K562 (cell line): ENCODE results near the gene SEPTIN8. TPM values are rescaled to one million over a fixed set of nuclear protein-coding genes. Genes with fewer than 3 reads are reported as not detected.

Experiments used
- ATAC-seq: fragments of 200-7000 bp; cut with Tn5 transposase; 3 replicates; pipeline ENCODE4 v1.9.1; 2020; ENCODE audit warnings: moderate library complexity
- BruUV-seq: library from RNA; stranded (reverse); fragments of 400-500 nt; replicated peaks from 2 replicates; lab custom pipeline; 2021; lab: Mats Ljungman, UMichigan
- CTCF ChIA-PET: fragments of 300-600 bp; formaldehyde crosslinking; extraction: SDS; loops from one replicate; lab custom pipeline; 2021; ENCODE audit warnings: low intra/inter-chr PET ratio; lab: Yijun Ruan, JAX
- POLR2A ChIA-PET: fragments of 300-600, 350-650 bp; sonication (Branson Sonifier 250); formaldehyde crosslinking; extraction: SDS; loops from one replicate; lab custom pipeline; 2021; ENCODE audit warnings: antibody characterized with exemption, inconsistent platforms; lab: Yijun Ruan, JAX
- DNase-seq, 4 experiments: peaks; one replicate each; pipeline versions ENCODE4 v3.0.0 to v3.0.0-alpha.2; 2011 to 2018; ENCODE audit warnings: low spot score in 3 of 4, mixed read lengths in 3 of 4; ENCODE audit errors: extremely low read depth in 1 of 4
- FAIRE-seq: peaks from 2 replicates; lab custom pipeline; 2011; peaks lifted over from hg19 to GRCh38; lab: Jason Lieb, UNC
- H2AFZ ChIP-seq: 2 replicates; pipeline ENCODE4 v1.6.0; 2011; ENCODE audit warnings: low read depth, low read length, control low read depth, inconsistent platforms
- H3K27ac ChIP-seq: fragments of 200-600 bp; 3 replicates; pipeline ENCODE4 v1.8.0; 2011; ENCODE audit warnings: low read depth, mild to moderate bottlenecking, control low read depth, inconsistent platforms, low read length, moderate library complexity, mixed read lengths; ENCODE audit errors: extremely low read depth
- H3K27me3 ChIP-seq, 2 experiments: fragments of 300-600 bp in 1 of 2; 2 replicates in 1 of 2; 3 replicates in 1 of 2; pipeline versions ENCODE4 v1.6.0 to v1.8.0; 2011; ENCODE audit warnings: inconsistent platforms in 2 of 2, low read length in 2 of 2, mild to moderate bottlenecking in 1 of 2, mixed read lengths in 1 of 2, moderate library complexity in 1 of 2; ENCODE audit not compliant: control insufficient read depth in 2 of 2, insufficient read depth in 2 of 2
- H3K36me3 ChIP-seq: fragments of 300-600 bp; 3 replicates; pipeline ENCODE4 v1.8.0; 2011; ENCODE audit warnings: mild to moderate bottlenecking, low read length, inconsistent platforms; ENCODE audit not compliant: control insufficient read depth, insufficient read depth
- H3K4me1 ChIP-seq, 2 experiments: fragments of 200-600 bp in 1 of 2; replicated peaks in 1 of 2; 2 replicates in 1 of 2; 3 replicates in 1 of 2; pipeline versions ENCODE4 v1.5.1 to v1.8.0; 2011; ENCODE audit warnings: inconsistent platforms in 2 of 2, low read length in 2 of 2, mild to moderate bottlenecking in 1 of 2, mixed read lengths in 1 of 2, moderate library complexity in 1 of 2; ENCODE audit not compliant: control insufficient read depth in 2 of 2, insufficient read depth in 2 of 2
- H3K4me2 ChIP-seq: 2 replicates; pipeline ENCODE4 v1.6.1; 2011; ENCODE audit warnings: low read length, control low read depth, inconsistent platforms, mixed read lengths; ENCODE audit not compliant: insufficient read depth
- H3K4me3 ChIP-seq: fragments of 200-600 bp; sonication (generic), shearing (Covaris generic); 2 replicates; pipeline ENCODE4 v1.5.1; 2016; ENCODE audit warnings: control low read depth, inconsistent platforms
- H3K79me2 ChIP-seq: fragments of 200-600 bp; 3 replicates; pipeline ENCODE4 v1.8.0; 2011; ENCODE audit warnings: low read length, inconsistent platforms; ENCODE audit not compliant: control insufficient read depth, insufficient read depth
- H3K9ac ChIP-seq, 2 experiments: 2 replicates each; pipeline versions ENCODE4 v1.6.0 to v1.6.1; 2011; ENCODE audit warnings: low read depth in 2 of 2, low read length in 2 of 2, control low read depth in 1 of 2, inconsistent platforms in 1 of 2, mild to moderate bottlenecking in 1 of 2, mixed read lengths in 1 of 2; ENCODE audit not compliant: insufficient read depth in 1 of 2
- H3K9me1 ChIP-seq: one replicate; pipeline ENCODE4 v1.6.0; 2011; ENCODE audit warnings: inconsistent platforms, mild to moderate bottlenecking, low read length, moderate library complexity; ENCODE audit not compliant: control insufficient read depth, insufficient read depth
- H3K9me3 ChIP-seq: replicated peaks from 2 replicates; pipeline ENCODE4 v1.5.1; 2011; ENCODE audit warnings: low read depth, low read length, inconsistent platforms; ENCODE audit not compliant: control insufficient read depth, insufficient read depth
- H4K20me1 ChIP-seq: replicated peaks from 2 replicates; pipeline ENCODE4 v1.6.1; 2011; ENCODE audit warnings: low read length, inconsistent platforms, mixed read lengths; ENCODE audit not compliant: control insufficient read depth, insufficient read depth
- CEBPB ChIP-seq: fragments of 450-650 bp; IDR thresholded peaks from 2 replicates; pipeline ENCODE4 v1.6.1; 2016; ENCODE audit warnings: missing genetic modification characterization, missing compliant biosample characterization
- CREB3L1 ChIP-seq: fragments of 450-650 bp; IDR thresholded peaks from 2 replicates; pipeline ENCODE4 v1.6.1; 2014; ENCODE audit warnings: low read depth, mild to moderate bottlenecking, moderate library complexity, borderline replicate concordance
- NR2C1 ChIP-seq, 2 experiments: fragments of 450-650 bp; IDR thresholded peaks; 2 replicates each; pipeline ENCODE4 v1.6.1; 2017; ENCODE audit warnings: mild to moderate bottlenecking in 2 of 2, antibody characterized with exemption in 1 of 2, inconsistent platforms in 1 of 2, missing compliant biosample characterization in 1 of 2, missing genetic modification characterization in 1 of 2
- NR2C2 ChIP-seq, 2 experiments: fragments of 200-800 bp in 1 of 2; sonication (Bioruptor generic) in 1 of 2; sonication (generic) in 1 of 2; formaldehyde crosslinking in 1 of 2; IDR thresholded peaks; 2 replicates each; pipeline versions ENCODE4 v1.6.1 to v1.8.0; 2016 to 2022; ENCODE audit warnings: mild to moderate bottlenecking in 1 of 2, missing compliant biosample characterization in 1 of 2, missing genetic modification characterization in 1 of 2, missing genetic modification reagents in 1 of 2
- WGBS: fragments of 100-300 bp; shearing (Covaris generic); methylation state at CpG from one replicate; pipeline ENCODE4 v1.1.6; 2016; ENCODE audit warnings: low coverage, mixed read lengths; ENCODE audit not compliant: insufficient coverage; ENCODE audit errors: missing lambda C conversion rate; 5-methylcytosine and 5-hydroxymethylcytosine counted together
- in situ Hi-C: fragments of 300-500 bp; cut with MboI; formaldehyde crosslinking; loops from 4 replicates; pipeline ENCODE4 v1.15.0; 2018; ENCODE audit warnings: inconsistent platforms, mixed read lengths
- intact Hi-C: fragments of 100-400 bp; cut with micrococcal nuclease; formaldehyde crosslinking; loops from 2 replicates; pipeline ENCODE4 v1.14.2; 2022
- polyA plus RNA-seq, 8 experiments: library from polyadenylated mRNA; depleted of rRNA in 4 of 8; stranded (reverse) in 5 of 8; unstranded in 3 of 8; fragments of >200 nt; fragmentation: Nextera tagmentation in 2 of 8; fragmentation: Illumina TruSeq in 1 of 8; extraction: Ambion mirVana in 2 of 8; extraction: Trizol in 1 of 8; gene quantifications; 2 replicates each; pipeline versions ENCODE4 v1.2.1 to v1.2.3, GENCODE V29; 2011 to 2014; ENCODE audit warnings: inconsistent platforms in 1 of 8, missing spikeins in 1 of 8
- total RNA-seq, 7 experiments: library from RNA; depleted of rRNA in 6 of 7; stranded (reverse); fragments of >200 nt in 6 of 7; fragmentation: Illumina TruSeq in 2 of 7; extraction: Trizol in 2 of 7; gene quantifications; 2 replicates each; pipeline versions ENCODE4 v1.2.1 to v1.2.3, GENCODE V29; 2011 to 2021; ENCODE audit warnings: low replicate concordance in 1 of 7

Gene SEPTIN8
- total and polyA plus RNA-seq, 9 of the 15 experiments (the other 6 are each of a cell fraction or from before 2014, with no cell fraction given): 19.3 to 142 (median 101) TPM

- 92% methylated on average over 1 of the region's 1 CpG for WGBS
- in situ Hi-C loops (no loop called here), intact Hi-C loops (no loop called here)
- Histone ChIP-seq H2AFZ (no peak overlapping the region), H3K4me3 (no peak overlapping the region), H3K9me3 (no peaks in the 10 kb centered on the region), H4K20me1 (no peaks in the 10 kb centered on the region), H3K9ac (no peak overlapping the region), H3K4me1 (peaks cover 2 to 12% of the 10 kb centered on the region in 2 experiments; a peak in 3 of 5 replicates), H3K9me1 (no peaks in the 10 kb centered on the region), H3K27me3 (no peaks in the 10 kb centered on the region), H3K27ac (no peak overlapping the region), H3K4me2 (no peak overlapping the region), H3K36me3 (no peaks in the 10 kb centered on the region), H3K79me2 (no peaks in the 10 kb centered on the region)
- ChIA-PET CTCF (no interaction called here), POLR2A (no interaction called here)
- BruUV-seq: no TSS peak
- FAIRE-seq: no peak
- no peak for DNase-seq
- no peak for ATAC-seq
- peak; percentile 73 for TF ChIP-seq NR2C1 (IDR thresholded peaks at IDR 0.05)
- TF ChIP-seq NR2C1 (tag; IDR thresholded peaks at IDR 0.05): peak; percentile 74
- TF ChIP-seq NR2C2 (CRISPR knock-in tag; IDR thresholded peaks at IDR 0.05): no peak
- TF ChIP-seq NR2C2 (tag; IDR thresholded peaks at IDR 0.05): peak; percentile 19; the same call in 1 of the 2 replicates
- TF ChIP-seq CEBPB (tag): peak; percentile 42; the same call in 1 of the 2 replicates
- TF ChIP-seq CREB3L1: no peak
These were observed 38.4 kb upstream of the SEPTIN8 start for GRCh38 chr5:132815454-132815853.
